ENCODE results near the gene SLC2A9.
"Not testable (repeated sequence)": the region's sequence is repeated elsewhere in the genome, so short reads cannot be mapped to it uniquely, and the experiment has no call there.

SLC2A9 gene

GRCh38 chr4:9808077-9808476 lies 213.2 kb downstream of the SLC2A9 start:
- FAIRE-seq = no peak

GRCh38 chr4:9804918-9805317 lies 216.4 kb downstream of the SLC2A9 start:
- FAIRE-seq = no peak

- no peak for FAIRE-seq
These were observed 220.4 kb downstream of the SLC2A9 start for GRCh38 chr4:9800848-9801247.

DNA sequence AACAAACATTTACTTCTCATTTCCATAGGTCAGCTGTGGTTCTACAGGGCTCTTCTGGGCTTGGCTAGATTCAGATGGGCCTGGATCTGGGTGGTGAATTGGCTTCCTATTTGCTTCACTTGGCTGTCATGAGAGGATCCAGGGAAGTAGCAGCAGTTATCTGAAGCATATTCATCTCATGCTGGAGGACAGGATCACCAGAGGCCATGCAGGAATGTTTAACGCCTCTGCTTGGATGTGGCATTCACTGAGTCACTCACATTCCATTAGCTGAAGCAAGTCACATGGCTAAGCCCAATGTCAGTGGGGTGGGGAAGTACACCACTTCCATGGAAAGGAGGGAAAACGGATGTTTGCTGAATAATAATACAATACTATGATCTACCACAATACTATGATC lies 224.7 kb downstream of the SLC2A9 start:
- FAIRE-seq = not testable (repeated sequence)

DNA sequence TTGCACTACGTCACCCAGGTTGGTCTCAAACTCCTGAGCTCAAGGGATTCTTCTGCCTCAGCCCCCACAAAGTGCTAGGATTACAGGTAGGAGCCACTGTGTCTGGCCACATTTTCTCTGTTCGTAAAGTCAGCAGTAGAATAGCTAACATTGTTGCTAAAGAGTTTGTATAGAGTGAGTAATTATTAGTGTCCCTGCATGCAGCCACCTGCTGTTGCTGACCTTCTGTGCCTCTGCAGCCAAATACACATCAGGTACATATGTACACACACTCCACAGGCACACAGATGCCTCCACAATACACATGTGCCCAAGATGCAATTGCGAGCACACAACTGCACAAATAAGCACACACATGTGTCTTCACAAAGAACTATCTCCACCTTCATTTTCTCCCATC lies 228.9 kb downstream of the SLC2A9 start:
- no peak for FAIRE-seq

GRCh38 chr4:9785891-9786290 lies 235.4 kb downstream of the SLC2A9 start:
- not testable (repeated sequence) for FAIRE-seq

- FAIRE-seq = no peak
These were observed 239.2 kb downstream of the SLC2A9 start for GRCh38 chr4:9782136-9782436.

- FAIRE-seq = no peak
These were observed 239.8 kb downstream of the SLC2A9 start, which contains the start of gene DRD5 for GRCh38 chr4:9781343-9782135. Gene DRD5 (plus strand): TSS chr4:9781634. CDS start chr4:9782030, 396 bp downstream.

Data from G401.6 (cell line).